Brain pericyte (primary cell): ENCODE measurements around the gene PDIA5.

Experiments
- DNase-seq: peaks from one replicate; pipeline ENCODE4 v3.0.0-alpha.2; 2012; ENCODE audit warnings: low read depth, low spot score

PDIA5 gene

DNA sequence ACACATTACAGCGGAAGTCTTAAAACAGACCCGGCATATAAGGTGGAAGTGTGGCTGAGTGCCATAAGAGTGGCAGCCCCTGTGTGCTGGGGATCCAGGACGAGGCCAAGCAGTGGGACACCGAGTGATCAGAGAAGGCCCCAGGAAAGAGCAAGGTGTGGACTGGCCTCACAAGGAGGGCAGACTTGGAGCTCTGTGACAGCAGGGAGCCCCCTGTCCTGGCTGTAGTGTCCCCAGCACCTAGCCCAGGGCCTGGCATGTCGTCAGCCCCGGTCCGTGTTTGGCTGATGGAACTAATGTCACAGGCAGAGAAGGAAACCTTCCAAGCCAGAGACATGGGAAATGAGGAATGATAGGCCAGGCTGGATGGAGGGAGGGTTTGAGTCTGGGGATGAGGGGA lies 4.8 kb downstream of the PDIA5 start:
- no peak for DNase-seq

- DNase-seq = no peak
These were observed 5.3 kb downstream of the PDIA5 start for GRCh38 chr3:123072152-123072551.

- no peak for DNase-seq
These were observed 5.7 kb downstream of the PDIA5 start for GRCh38 chr3:123072564-123072963.

GRCh38 chr3:123075359-123075758 lies 8.5 kb downstream of the PDIA5 start:
- DNase-seq = no peak

DNA sequence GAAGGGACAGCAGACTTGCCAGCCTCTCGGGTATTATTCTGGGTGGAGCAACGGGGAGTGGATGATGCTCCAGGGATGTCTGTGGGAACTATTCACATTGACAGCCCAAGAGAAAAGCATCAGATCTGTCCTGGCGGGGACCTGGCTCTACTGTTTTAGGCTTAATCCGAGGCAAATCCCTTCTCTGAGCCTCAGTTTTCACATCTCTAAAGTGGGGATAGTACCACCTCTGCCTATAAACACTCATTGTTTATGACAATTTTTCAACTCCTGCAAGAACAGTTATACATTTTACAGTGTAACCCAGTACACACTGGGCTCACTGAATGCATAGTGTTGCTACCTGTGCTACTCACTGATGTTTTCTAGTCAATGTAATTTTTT lies 9.3 kb downstream of the PDIA5 start:
- no peak for DNase-seq

DNA sequence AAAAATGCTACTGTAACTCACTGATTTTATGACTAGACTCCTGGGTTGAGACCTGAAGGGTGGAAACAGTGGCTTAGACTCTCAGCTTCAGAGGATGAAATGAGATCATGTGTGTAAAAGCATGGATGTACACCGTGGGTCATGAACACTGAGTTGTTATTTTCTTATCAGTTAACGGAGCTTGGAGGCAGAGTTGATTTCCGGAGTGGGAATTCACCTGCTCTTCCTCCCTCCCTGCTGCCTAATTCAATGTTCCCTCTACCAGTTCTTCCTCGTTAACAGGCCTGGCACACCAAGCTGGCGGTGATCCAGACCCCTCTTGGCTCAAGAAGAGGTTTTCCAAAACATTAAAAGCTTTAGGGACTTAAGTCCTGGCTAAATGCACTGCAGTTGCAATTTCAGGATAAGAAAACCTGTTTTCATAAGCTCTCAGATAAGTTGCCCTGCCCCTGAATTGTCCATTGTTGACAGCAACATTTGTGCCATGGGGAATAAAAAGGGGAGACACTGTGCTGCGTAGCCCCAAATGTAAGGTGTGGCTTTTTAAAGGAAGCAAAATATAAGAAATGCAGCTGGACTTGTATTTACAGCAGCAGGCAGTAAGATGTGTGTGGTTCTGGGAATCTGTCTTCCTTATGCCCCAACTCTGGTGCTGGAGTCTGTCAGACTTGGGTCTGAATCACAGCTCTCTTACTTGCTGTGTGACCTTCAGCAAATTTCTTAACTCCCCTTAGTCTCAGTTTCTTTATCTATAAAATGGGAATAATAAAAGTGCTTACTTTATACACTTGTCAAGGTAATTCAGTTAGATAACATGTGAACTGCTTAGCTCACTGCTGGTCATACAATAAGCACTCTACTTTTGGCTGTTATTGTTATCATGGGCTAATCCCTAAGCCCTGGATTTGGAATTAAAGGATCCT lies 9.9 kb downstream of the PDIA5 start:
- no peak for DNase-seq

DNA sequence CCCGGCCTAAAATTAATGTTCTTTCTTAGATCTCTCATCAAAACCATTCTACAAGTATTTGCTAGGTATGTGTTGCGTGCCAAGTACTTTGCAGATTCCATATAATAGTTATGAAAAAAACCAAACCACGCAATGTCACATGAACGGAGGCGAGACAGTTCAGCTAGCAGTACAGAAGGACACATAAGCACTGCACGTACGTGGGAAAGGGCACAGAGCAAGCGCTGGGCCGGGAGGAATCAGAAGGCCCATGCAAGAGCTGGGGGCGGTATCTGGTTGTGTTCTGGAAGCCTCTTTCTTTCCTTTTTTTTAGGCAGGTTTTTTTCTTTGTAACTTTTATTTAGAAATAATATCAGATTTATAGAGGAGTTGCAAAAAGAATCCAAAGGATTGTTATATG lies 11.3 kb downstream of the PDIA5 start:
- DNase-seq = no peak

GRCh38 chr3:123080864-123081562 lies 14.2 kb downstream of the PDIA5 start:
- no peak for DNase-seq

DNA sequence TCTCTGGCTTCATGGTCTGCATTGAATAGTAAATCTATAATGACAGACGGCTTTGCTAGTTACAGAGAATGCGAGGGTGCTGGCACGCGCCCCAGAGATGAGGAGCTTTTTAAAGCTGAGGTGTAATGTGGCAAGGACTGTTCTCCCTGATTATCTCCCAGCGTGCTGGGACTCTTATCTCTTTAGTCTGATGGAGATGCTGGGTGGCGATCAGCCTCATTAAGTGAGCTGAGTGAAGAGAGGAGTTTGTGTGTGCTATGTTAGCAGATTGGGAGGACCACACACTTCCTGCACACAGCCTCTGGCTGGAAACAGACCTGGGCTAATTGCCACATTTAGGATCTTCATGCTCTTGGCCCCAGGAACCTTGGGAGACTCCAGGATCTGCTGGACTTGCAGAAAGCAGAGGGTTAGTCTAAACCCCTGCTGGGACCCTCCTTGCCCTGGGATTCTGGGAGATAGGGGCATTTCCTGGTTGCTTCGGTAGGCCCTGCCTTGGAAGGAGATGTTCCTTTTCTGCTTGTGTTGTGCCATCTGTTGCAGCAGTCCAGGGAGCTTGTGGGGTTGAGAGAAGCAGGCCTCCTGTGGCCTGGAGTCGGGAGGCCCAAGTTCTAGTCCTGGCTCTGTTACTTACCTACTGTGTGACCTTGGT lies 15.0 kb downstream of the PDIA5 start:
- no peak for DNase-seq

DNA sequence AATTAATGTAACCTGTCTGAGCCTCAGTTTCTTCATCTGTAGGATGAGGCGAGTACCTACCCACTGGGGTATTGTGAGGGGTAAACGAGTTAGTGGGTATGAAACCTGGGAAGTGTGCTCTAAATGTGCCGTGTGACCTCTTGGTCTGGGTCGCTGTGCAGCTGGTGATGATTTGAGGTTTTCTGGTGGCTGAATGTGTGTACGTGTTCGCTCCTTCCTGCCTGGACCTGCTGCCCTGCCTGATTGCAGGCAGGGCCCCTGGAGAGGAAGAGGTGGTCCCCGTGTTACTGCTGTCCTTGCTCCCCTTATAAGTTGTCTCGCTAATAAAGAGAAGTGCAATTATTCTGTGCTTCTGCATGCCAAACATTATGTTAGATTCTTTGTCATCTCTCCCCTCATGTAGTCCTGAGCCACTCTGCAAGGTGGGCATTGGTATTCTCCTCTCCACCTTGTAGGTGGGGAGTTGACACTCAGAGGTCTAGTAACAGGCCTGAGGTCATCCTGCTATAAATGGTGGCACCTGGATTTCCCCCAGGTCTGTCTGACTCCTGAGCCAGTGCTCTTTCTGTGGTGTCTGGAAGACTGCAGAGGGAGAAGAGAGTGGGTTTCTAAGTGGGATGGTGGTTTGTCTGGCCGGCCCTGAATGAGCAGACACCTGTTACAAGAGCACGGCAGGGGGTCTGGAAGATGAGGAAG lies 15.7 kb downstream of the PDIA5 start:
- DNase-seq = no peak

- no peak for DNase-seq
These were observed 16.7 kb downstream of the PDIA5 start for GRCh38 chr3:123083383-123084124.

GRCh38 chr3:123084192-123084591 lies 17.4 kb downstream of the PDIA5 start:
- no peak for DNase-seq

DNA sequence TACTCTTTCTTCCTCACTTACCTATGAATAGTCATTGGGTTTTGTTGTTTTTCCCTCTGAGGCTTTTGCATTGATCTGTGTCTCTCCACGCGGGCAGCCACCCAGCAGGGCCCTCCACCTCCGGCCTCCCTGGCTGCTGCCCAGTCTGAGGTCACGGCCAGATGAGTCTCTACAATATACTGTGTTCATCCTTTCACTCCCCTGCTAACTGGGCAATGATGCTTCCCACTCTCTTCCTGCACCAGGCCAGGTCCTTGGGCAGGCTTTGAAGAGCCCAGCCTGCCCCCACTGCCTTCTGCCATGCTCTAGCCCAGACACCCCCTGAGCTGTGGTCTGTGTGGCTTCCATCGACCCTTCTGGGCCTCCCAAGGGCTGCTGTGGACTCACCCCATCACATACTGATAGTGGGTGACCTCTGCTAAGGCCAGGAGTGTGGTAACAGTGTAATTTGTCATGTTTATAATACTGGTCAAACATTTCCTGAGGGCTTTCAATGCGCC lies 18.0 kb downstream of the PDIA5 start:
- no peak for DNase-seq

DNA sequence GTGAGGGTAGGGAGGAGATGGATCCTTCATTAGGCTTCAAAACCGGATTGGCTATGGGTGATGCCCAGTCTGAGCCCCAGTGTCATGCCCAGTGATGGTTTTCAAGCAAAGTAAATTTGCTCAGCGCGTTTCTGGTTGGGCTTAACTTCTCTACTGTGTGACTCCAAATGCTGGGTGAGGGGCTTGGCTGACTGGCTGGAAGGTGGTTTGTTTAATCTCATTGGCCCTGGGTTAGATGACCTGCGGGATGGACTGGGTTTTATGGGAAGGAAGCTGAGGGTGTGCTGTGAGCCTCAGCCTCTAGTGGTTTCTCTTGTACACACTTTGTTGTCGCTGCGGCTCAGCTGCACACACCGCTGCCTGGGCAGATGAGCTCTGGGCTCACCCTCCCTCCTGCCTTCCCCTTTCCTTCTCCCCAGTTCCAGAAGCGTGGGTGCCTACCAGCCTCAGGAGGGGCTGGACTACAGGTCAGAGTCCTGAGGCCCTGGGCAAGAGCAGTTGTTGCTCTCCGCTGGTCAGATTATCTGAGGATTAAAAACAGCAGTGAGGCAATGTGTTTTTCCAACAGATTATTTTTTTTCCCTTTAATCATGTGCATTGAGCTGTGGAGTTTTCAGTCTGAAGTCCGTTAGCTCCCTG lies 18.6 kb downstream of the PDIA5 start:
- no peak for DNase-seq

GRCh38 chr3:123085932-123086627 lies 19.3 kb downstream of the PDIA5 start:
- no peak for DNase-seq

DNA sequence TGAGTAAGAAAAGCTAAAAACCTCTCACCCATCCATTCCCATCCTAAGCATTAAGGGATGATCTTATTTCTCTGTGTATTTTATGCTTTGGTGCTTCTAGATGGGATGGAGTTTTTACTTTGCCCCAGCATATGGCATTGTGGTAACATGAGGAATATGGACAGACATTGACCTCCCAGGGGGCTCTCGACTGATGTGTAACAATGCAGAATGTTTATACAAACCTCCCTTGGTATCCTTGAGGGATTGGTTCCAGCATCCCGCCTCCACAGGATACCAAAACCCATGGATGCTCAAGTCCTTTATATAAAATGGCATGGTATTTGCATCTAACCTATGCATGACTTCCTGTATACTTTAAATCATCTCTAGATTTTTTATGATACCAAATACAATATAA lies 21.6 kb downstream of the PDIA5 start:
- DNase-seq = no peak

DNA sequence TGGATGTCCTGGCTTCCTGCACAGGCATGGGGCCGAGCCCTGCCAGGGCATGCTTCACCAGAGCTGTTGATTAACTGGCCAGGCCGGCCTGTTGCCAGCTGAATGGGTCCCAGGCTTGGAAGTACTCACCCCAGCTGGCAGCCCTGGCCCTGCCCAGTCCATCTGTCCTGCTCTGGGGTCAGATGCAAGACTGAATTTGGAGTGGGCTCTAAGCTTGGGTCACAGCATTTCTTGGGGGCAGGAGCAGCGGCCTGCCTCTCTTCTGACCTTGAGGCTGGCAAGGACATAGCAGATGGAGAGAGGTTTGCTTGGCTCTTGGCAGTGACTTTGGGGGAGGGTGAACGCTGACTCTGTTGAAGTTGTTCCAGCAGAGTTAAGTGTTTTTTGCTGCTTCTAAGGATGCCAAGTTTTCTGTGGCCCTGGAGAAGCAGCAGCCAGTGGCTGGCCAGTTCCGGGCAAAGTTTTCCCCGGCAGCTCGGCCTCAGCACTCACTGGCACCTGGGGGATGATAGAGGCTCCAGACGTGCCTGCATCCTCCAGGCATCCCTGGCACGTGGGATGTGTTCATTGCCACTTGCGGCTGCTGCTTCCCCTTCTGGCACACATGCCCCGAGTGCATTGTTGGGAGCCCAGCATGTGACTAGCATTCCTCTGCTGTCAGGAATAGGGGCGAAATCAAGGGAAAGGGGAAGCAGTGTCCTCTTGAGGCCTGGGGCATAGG lies 22.9 kb downstream of the PDIA5 start:
- DNase-seq = no peak

GRCh38 chr3:123090728-123091531 lies 24.1 kb downstream of the PDIA5 start:
- no peak for DNase-seq
